Peyer's patch (tissue), 4 donors: Measurements from ENCODE around the gene PTPRK.

ENCODE experiments used
- POLR2A ChIP-seq, 2 donors: fragments of 450-650 bp; IDR thresholded peaks; one replicate each; pipeline ENCODE4 v1.5.1; 2017; ENCODE audit warnings: antibody characterized with exemption in 2 of 2, mild to moderate bottlenecking in 2 of 2, moderate library complexity in 2 of 2
- TF ChIP-seq, protein P1 (sequence below), 6 experiments: fragments of 450-650 bp in 4 of 6; fragments of 200-600 bp in 2 of 6; sonication (generic) in 1 of 6; IDR thresholded peaks; one replicate each; pipeline ENCODE4 v1.5.1; 2017 to 2019; ENCODE audit warnings: antibody characterized with exemption in 6 of 6, mild to moderate bottlenecking in 3 of 6, moderate library complexity in 1 of 6

DNA sequence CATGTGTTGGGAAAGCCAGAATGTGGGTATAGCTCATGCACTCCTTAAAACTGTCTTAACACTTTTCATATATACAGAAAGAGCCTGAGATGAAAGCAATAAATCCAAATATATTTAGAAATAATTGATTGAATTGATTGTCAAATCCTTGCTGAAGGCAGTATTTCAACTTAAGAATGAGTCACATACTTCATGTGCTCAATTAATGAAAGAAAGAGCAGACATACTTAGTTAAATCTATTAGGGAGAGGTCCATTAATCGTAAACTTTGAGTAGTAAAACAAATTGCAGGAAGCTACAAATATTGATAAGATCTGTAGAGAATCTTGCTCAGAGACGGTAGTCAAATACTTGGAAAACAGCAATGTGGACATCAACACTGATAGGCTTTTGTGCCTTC, 358.0 kb downstream of the PTPRK start:
- TF ChIP-seq, protein P1, sequence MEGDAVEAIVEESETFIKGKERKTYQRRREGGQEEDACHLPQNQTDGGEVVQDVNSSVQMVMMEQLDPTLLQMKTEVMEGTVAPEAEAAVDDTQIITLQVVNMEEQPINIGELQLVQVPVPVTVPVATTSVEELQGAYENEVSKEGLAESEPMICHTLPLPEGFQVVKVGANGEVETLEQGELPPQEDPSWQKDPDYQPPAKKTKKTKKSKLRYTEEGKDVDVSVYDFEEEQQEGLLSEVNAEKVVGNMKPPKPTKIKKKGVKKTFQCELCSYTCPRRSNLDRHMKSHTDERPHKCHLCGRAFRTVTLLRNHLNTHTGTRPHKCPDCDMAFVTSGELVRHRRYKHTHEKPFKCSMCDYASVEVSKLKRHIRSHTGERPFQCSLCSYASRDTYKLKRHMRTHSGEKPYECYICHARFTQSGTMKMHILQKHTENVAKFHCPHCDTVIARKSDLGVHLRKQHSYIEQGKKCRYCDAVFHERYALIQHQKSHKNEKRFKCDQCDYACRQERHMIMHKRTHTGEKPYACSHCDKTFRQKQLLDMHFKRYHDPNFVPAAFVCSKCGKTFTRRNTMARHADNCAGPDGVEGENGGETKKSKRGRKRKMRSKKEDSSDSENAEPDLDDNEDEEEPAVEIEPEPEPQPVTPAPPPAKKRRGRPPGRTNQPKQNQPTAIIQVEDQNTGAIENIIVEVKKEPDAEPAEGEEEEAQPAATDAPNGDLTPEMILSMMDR (IDR thresholded peaks at IDR 0.05), result no peak
- TF ChIP-seq POLR2A (IDR thresholded peaks at IDR 0.05), result no peak
